PC-9 (cell line): Measurements from ENCODE around the gene ORAI2. TPM values are rescaled to one million over a fixed set of nuclear protein-coding genes. Genes with fewer than 3 reads are reported as not detected.
A peak's percentile ranks its signal among the peaks of the same experiment; 100 is the strongest.

Experiments used
- BruUV-seq: library from RNA; stranded (reverse); fragments of 400-500 nt; replicated peaks from 2 replicates; lab custom pipeline; 2021; lab: Mats Ljungman, UMichigan
- CTCF ChIA-PET: fragments of 300-600 bp; sonication (Branson Sonifier 250); formaldehyde crosslinking; loops from one replicate; lab custom pipeline; 2022; ENCODE audit warnings: antibody characterized with exemption; lab: Charles Lee
- POLR2A ChIA-PET: fragments of 300-600 bp; sonication (Branson Sonifier 250); formaldehyde crosslinking; loops from one replicate; lab custom pipeline; 2022; ENCODE audit warnings: antibody characterized with exemption; ENCODE audit not compliant: unreplicated experiment; lab: Charles Lee
- DNase-seq, 2 experiments: peaks; one replicate each; pipeline versions ENCODE4 v3.0.0 to v3.0.0-alpha.2; 2015 to 2022; ENCODE audit warnings: mixed read lengths in 1 of 2
- H2AFZ ChIP-seq: fragments of 200-600 bp; sonication (generic); 2 replicates; pipeline ENCODE4 v1.8.1; 2017; ENCODE audit warnings: antibody characterized with exemption
- H3F3A ChIP-seq: fragments of 200-600 bp; sonication (generic); 2 replicates; pipeline ENCODE4 v1.8.1; 2017; ENCODE audit warnings: antibody characterized with exemption, mild to moderate bottlenecking, low read depth; ENCODE audit not compliant: insufficient read depth
- H3K27ac ChIP-seq: fragments of 200-600 bp; sonication (generic); 2 replicates; pipeline ENCODE4 v1.6.1; 2016; ENCODE audit warnings: mixed run types
- H3K27me3 ChIP-seq: fragments of 200-600 bp; sonication (generic); 2 replicates; pipeline ENCODE4 v1.6.1; 2016; ENCODE audit warnings: low read depth, mixed run types; ENCODE audit not compliant: insufficient read depth
- H3K36me3 ChIP-seq: fragments of 200-600 bp; sonication (generic); 2 replicates; pipeline ENCODE4 v1.6.1; 2016; ENCODE audit warnings: low read depth, mixed run types
- H3K4me1 ChIP-seq: fragments of 200-600 bp; sonication (generic); replicated peaks from 2 replicates; pipeline ENCODE4 v1.6.1; 2016; ENCODE audit warnings: mixed run types; ENCODE audit not compliant: insufficient read depth
- H3K4me2 ChIP-seq: fragments of 200-600 bp; sonication (generic); 2 replicates; pipeline ENCODE4 v1.6.1; 2017; ENCODE audit warnings: mixed run types
- H3K4me3 ChIP-seq: fragments of 200-600 bp; sonication (generic); 2 replicates; pipeline ENCODE4 v1.6.1; 2016; ENCODE audit warnings: mixed run types
- H3K79me2 ChIP-seq: fragments of 200-600 bp; sonication (generic); 2 replicates; pipeline ENCODE4 v1.6.1; 2017; ENCODE audit warnings: low read depth, mixed run types
- H3K9me2 ChIP-seq: fragments of 200-600 bp; sonication (generic); 2 replicates; pipeline ENCODE4 v1.8.1; 2017; ENCODE audit warnings: mild to moderate bottlenecking; ENCODE audit not compliant: insufficient read depth
- H3K9me3 ChIP-seq: fragments of 200-600 bp; sonication (generic); 2 replicates; pipeline ENCODE4 v1.8.1; 2016; ENCODE audit warnings: low read depth; ENCODE audit not compliant: insufficient read depth
- H4K20me1 ChIP-seq: fragments of 200-600 bp; sonication (generic); 2 replicates; pipeline ENCODE4 v1.8.1; 2017; ENCODE audit not compliant: insufficient read depth
- EZH2 ChIP-seq: fragments of 200-600 bp; sonication (generic); IDR thresholded peaks from 2 replicates; pipeline ENCODE4 v1.8.0; 2017; ENCODE audit warnings: antibody characterized with exemption, low read depth
- intact Hi-C: fragments of 100-400 bp; cut with micrococcal nuclease; formaldehyde crosslinking; loops from one replicate; pipeline ENCODE4 v1.10.0; 2022; ENCODE audit not compliant: unreplicated experiment
- total RNA-seq: library from RNA; stranded (reverse); gene quantifications from 2 replicates; pipeline ENCODE4 v1.2.3, GENCODE V29; 2021
- TF ChIP-seq, protein P1 (sequence below): fragments of 200-600 bp; sonication (generic); conservative IDR thresholded peaks from 2 replicates; pipeline ENCODE4 v1.6.1; 2017; ENCODE audit warnings: mixed run types, antibody characterized with exemption, mild to moderate bottlenecking, moderate library complexity

ORAI2 gene
- total RNA-seq, 1 experiment from 2014 or later = 53.3 TPM

DNA sequence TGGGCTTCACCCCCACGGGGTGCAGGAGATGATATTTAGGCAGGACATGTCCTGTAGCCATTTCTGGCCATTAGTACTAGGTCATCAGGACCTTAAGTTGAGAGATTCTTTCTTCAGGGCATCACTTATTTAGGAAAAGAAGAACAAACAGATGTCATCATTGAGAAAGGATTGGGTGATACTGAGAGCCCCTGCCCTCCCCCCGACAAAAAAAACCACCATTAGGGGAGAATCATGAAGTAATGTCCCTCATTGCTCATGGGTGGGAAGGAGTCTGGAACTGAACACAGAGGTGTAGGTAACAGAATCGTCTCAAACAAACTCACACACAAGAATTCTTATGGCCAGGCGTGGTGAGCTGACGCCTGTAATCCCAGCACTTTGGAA lies 6.4 kb upstream of the ORAI2 start:
- no peaks in the 10 kb centered on the region for H3K79me2 ChIP-seq
- no peak overlapping the region for H2AFZ ChIP-seq
- H3K9me2 ChIP-seq = no peaks in the 10 kb centered on the region
- no peaks in the 10 kb centered on the region for H3K27me3 ChIP-seq
- TSS peak; percentile 9 for BruUV-seq
- no peak for DNase-seq
- H3K9me3 ChIP-seq = no peaks in the 10 kb centered on the region
- no peaks in the 10 kb centered on the region; the same call in 1 of the 2 replicates for H3K36me3 ChIP-seq
- peaks cover 11% of the 10 kb centered on the region for H3F3A ChIP-seq
- peaks cover 5% of the 10 kb centered on the region for H3K4me1 ChIP-seq
- ChIA-PET CTCF (interaction anchor here (0.7 kb wide), 1 partner anchor 25 kb away, joined by 3 read pairs; no protein-coding TSS in a partner anchor), POLR2A (no interaction called here)
- intact Hi-C loops = no loop called here
- no peak overlapping the region for H3K27ac ChIP-seq
- H4K20me1 ChIP-seq = no peaks in the 10 kb centered on the region; the same call in 1 of the 2 replicates
- H3K4me3 ChIP-seq = no peak overlapping the region
- TF ChIP-seq, protein P1, sequence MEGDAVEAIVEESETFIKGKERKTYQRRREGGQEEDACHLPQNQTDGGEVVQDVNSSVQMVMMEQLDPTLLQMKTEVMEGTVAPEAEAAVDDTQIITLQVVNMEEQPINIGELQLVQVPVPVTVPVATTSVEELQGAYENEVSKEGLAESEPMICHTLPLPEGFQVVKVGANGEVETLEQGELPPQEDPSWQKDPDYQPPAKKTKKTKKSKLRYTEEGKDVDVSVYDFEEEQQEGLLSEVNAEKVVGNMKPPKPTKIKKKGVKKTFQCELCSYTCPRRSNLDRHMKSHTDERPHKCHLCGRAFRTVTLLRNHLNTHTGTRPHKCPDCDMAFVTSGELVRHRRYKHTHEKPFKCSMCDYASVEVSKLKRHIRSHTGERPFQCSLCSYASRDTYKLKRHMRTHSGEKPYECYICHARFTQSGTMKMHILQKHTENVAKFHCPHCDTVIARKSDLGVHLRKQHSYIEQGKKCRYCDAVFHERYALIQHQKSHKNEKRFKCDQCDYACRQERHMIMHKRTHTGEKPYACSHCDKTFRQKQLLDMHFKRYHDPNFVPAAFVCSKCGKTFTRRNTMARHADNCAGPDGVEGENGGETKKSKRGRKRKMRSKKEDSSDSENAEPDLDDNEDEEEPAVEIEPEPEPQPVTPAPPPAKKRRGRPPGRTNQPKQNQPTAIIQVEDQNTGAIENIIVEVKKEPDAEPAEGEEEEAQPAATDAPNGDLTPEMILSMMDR = no peak
- no peak for TF ChIP-seq EZH2
- no peak overlapping the region for H3K4me2 ChIP-seq

DNA sequence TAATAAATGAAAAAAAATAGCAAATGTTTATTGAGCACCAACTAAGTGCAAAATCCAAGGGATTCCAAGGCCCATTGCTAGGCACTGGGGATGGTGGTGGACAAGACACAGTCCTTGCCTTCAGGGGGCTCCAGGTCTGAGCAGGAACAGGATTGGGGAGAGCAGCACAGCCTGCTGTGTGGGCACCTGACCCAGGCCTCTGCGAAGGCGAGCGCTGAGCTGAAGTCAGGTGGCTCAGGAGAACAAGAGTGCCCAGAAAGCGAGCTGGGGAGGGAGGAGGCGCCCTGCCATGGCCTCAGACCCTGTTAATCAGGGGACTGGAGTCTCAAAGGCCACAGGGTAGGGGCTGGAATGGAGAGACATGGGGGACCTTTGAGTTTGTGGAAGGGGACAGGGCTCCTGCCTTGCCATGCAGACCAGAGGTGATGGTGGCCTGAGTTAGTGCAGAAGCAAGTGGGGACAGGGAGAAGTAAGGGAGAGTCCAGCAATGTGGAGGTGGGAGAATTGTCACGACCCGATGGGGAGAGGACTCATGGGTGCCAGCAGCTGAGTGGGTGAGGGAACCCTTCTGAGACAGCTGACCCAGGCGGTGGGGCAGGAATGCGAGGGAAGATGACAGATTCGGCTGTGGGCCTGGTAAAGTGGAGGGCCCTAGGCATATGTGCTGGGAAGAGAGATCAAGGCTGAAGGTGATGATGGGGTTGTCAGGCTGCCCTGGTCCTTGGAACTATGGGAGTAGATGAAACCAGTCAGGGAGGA lies 4.1 kb upstream of the ORAI2 start:
- Histone ChIP-seq H3K27me3 (no peaks in the 10 kb centered on the region), H2AFZ (no peak overlapping the region), H3K9me3 (no peaks in the 10 kb centered on the region), H3K4me3 (no peak overlapping the region), H3K36me3 (no peaks in the 10 kb centered on the region; the same call in 1 of the 2 replicates), H3F3A (peaks cover 17% of the 10 kb centered on the region), H3K4me1 (0 out of 2 replicates have a peak, but pooled peaks cover 2% of the 10 kb centered on the region), H3K27ac (no peak overlapping the region), H3K79me2 (no peaks in the 10 kb centered on the region), H4K20me1 (no peaks in the 10 kb centered on the region; the same call in 1 of the 2 replicates), H3K9me2 (no peaks in the 10 kb centered on the region), H3K4me2 (no peak overlapping the region)
- no peak for DNase-seq
- intact Hi-C loops = no loop called here
- no TSS peak for BruUV-seq
- POLR2A ChIA-PET = interaction anchor here (0.6 kb wide), 1 partner anchor 27 kb away, joined by 3 read pairs; no protein-coding TSS in a partner anchor
- CTCF ChIA-PET = no interaction called here
- TF ChIP-seq EZH2 = no peak
- TF ChIP-seq, protein P1 = no peak

- Histone ChIP-seq H3K4me3 (no peak overlapping the region), H3F3A (peaks cover 17% of the 10 kb centered on the region), H3K27ac (peak overlapping the region; percentile 9; the same call in 1 of the 2 replicates), H3K27me3 (no peaks in the 10 kb centered on the region), H3K79me2 (no peaks in the 10 kb centered on the region), H3K9me2 (no peaks in the 10 kb centered on the region), H3K36me3 (no peaks in the 10 kb centered on the region; the same call in 1 of the 2 replicates), H4K20me1 (no peaks in the 10 kb centered on the region; the same call in 1 of the 2 replicates), H3K4me1 (0 out of 2 replicates have a peak, but pooled peaks cover 6% of the 10 kb centered on the region), H3K4me2 (no peak overlapping the region), H3K9me3 (no peaks in the 10 kb centered on the region), H2AFZ (no peak overlapping the region)
- intact Hi-C loops = no loop called here
- ChIA-PET POLR2A (interaction anchor here (0.8 kb wide), 1 partner anchor 24 kb away, joined by 3 read pairs; no protein-coding TSS in a partner anchor), CTCF (no interaction called here)
- no peak for DNase-seq
- TF ChIP-seq, protein P1 = no peak
- no peak for TF ChIP-seq EZH2
- no TSS peak for BruUV-seq
Measured at GRCh38 chr7:102431617-102432298, 1.6 kb upstream of the ORAI2 start.
